Raji (cell line): ENCODE measurements around the gene TMEM131.
A peak's percentile ranks its signal among the peaks of the same experiment; 100 is the strongest.

Experiments used
- POLR2A ChIP-seq: IDR thresholded peaks from 2 replicates; pipeline ENCODE4 v1.6.1; 2011; ENCODE audit warnings: low read depth, low read length, control low read depth; ENCODE audit not compliant: insufficient read depth

TMEM131 gene

DNA sequence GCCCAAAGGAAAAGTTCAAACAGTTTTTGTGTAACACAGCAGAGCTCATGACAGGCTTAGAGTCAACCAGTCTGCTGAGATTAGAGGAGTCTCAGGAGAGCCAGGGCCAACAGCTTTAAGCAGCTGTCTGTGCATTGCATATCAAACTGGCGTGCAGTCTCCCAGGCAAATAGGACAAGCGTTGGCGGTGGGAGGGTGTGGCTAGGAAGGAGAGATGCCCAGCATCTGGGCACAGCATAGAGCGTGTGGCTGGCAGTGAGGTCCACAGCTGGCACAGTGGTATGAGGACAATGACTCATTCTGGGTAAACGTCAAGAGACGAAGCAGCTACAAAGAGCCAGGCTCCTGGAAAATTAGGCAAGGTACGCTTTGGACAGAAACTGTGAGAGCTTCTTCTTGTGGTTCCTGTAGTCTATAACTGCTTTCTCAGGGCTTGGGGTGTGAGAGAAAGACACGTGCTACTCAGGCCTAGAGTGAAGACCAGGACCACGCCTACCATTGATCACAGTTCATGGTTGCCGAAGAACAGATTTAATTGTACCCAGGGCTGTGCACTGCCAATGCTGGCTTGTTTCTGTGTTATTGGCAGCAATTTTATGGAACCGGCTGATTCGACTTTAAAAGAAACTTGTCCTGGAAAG is 267.5 kb downstream of the TMEM131 start:
- TF ChIP-seq POLR2A = no peak

DNA sequence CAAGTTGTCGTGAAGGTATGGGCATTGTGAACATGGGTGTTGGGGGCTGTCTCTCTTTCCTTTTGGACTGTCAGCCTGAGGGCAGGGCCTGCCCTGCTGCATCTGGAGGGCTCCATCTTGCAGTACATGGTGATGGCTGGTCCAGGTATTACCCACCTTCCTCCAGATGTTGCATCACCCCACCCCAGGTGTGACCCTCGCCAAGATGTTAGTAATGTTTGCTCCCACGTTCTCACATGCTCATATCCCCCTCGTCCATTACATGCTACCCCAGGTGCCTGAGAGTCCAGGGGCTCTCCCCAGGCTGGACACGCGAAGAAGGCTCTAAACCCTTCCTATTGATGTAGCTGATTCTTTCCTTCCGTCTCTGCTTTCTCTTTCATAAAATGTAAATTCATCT is 268.5 kb downstream of the TMEM131 start:
- TF ChIP-seq POLR2A = no peak

DNA sequence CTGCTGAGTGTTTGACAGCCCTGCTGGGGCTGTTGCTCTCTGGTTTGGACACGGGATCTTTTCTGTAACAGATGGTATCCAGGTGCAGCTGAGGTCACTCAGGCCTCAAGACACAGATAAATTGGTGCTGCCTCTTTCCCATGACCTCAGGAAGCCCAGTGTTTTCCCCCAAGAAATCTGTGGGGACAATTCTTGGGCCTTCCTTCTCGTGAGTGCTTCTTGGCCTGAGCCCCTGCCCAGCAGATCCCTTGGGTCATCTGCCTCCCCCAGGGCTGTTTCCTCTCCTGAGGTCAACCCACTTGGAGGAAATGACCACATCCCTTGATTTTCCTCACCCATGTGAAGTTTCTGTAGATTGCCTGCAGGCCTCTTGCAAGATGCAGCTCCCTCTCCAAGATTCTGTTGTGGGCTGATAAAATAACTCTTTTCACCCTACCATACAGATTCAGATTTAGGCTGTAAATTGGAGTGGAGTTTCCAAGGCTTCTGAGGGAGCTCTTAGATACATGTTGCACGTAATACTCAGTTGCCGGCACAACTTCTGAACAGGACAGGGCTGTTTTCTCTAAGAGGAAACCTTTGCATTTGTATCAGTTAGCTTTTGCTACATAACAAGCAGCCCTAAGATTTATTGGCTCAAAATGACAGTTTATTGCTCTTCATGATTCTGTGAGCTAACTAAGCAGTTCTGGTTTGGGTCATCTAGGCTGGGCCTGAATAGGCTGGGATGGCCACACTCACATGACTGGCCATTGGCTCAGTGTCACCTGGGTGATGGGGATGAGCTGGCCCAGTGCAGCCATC is 269.3 kb downstream of the TMEM131 start:
- TF ChIP-seq POLR2A = no peak

DNA sequence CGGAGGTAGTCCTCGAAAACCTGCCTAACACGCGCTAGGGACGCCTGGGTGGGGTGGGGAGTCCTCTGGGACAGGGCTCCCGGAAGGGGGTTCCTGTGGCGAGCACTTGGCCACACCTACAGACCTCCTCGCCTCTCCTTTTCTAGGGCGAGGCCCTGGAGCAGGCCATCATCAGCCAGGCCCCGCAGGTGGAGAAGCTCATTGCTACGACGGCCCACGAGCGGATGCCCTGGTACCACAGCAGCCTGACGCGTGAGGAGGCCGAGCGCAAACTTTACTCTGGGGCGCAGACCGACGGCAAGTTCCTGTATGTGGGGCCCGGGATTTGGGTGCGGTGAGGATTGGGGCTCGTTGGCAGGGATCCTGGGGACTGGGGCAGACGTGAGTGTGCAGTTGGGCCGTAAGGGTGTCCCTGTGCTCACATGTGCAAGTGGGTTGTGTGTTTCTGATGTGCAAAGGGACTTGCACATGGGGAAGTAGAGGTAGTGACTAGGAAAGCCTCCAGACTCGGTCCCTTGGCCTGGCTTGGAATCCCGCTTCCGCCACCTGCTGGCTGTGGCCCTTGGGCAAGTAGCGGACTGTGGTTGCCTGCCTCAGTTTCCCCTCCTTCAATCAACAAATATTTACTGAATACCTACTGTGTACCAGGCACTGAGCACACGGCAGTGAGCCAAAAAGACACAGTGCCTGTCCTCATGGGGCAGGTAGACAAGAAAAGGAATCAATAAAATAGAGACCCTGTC is 270.6 kb downstream of the TMEM131 start:
- TF ChIP-seq POLR2A = no peak

DNA sequence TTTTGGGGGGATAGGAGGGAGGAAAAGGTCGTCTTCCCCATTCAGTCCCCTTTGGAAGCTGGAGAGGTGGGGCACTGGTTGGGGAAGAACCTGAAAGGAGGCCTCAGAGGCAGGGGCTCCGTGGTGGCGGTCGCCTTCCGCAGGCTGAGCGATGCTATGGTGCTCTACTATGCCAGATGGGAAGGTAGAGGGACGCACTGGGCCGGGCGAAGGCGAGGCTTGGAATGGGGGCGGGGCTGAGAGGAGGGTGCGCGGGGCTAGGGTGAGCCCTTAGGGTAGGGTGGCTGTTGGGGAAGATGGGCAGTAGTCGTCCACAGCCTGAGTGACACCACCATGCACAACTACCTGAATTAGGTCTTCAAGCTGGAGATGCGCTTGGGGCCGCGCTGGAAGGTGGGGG is 271.2 kb downstream of the TMEM131 start:
- no peak for TF ChIP-seq POLR2A

DNA sequence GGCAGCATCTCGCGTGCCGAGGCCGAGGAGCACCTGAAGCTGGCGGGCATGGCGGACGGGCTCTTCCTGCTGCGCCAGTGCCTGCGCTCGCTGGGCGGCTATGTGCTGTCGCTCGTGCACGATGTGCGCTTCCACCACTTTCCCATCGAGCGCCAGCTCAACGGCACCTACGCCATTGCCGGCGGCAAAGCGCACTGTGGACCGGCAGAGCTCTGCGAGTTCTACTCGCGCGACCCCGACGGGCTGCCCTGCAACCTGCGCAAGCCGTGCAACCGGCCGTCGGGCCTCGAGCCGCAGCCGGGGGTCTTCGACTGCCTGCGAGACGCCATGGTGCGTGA is 271.7 kb downstream of the TMEM131 start:
- TF ChIP-seq POLR2A = no peak

DNA sequence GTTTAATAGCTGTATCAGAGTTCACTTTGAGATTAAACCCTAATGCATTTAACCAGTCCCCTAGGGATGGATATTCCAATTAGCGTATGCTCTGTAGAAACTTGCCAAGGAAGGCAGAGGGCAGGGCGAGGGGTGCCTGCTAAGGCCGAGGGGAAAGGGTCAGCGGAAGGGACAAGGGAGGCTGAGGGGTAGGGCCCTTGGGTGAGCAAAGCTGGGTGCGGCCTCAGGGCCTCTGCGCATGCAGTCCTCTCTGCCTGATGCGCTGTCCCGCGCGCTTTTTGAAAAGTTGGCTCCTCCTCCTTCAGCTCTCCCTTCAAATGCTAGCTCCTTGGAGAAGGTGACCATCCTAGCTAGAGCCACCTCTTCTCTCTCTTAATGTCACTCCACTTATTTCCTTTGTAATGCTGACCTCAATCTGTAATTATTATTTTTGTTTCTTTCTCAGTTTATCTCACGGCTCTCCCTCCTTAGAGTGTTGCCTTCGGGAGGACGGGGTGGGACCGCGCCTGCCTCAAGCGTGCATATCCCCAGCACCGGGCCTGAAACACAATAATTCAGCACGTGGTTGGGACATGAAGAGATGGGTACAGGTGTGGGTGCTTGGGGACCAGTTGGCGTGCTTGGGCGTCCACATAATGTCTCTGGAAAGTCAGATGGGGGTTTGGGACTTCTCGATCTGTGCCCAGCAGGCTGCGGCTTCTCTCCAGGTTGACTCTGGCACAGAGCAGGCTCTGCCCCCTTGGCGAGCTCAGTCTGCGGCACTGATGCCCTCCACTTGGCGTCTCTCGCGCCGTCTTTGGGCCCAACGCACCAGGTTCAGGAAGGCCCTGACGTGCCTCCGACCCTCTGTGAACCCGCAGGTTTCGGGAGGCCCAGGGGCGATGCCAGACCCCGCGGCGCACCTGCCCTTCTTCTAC is 272.3 kb downstream of the TMEM131 start:
- TF ChIP-seq POLR2A = no peak

DNA sequence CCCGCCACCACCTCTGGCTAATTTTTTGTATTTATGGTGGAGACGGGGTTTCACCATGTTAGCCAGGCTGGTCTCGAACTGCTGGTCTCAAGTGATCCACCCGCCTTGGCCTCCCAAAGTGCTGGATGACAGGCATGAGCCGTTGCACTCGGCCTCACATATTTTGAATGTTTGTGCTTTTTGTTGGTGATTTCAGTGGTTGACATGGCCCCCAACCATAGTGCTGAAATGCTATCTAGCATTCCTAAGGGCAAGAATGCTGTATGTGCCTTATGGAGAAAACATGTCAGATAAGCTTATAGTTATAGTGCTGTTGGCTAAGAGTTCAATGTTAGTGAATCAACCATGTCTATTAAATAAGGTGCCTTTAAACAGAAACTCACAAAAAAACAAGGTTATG is 273.5 kb downstream of the TMEM131 start:
- TF ChIP-seq POLR2A = no peak

DNA sequence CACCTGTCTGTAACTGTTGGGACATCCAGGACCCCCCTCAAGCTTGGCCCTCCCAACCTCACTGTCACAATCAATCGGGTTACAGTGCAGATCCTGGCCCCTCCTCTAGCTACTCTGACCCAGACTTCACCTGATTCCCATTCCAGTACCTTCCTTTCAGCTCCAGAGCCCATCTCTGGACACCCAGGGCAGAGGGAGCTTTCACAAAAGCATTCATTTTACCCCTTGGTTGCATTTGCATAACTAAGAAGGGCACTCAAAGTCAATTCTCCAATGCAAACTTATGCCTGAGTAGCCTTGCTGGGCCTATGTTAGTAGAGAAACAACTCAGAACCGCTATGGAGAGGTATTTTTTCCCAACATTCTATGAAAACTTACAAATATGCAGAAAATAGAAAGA is 275.0 kb downstream of the TMEM131 start:
- TF ChIP-seq POLR2A = no peak

DNA sequence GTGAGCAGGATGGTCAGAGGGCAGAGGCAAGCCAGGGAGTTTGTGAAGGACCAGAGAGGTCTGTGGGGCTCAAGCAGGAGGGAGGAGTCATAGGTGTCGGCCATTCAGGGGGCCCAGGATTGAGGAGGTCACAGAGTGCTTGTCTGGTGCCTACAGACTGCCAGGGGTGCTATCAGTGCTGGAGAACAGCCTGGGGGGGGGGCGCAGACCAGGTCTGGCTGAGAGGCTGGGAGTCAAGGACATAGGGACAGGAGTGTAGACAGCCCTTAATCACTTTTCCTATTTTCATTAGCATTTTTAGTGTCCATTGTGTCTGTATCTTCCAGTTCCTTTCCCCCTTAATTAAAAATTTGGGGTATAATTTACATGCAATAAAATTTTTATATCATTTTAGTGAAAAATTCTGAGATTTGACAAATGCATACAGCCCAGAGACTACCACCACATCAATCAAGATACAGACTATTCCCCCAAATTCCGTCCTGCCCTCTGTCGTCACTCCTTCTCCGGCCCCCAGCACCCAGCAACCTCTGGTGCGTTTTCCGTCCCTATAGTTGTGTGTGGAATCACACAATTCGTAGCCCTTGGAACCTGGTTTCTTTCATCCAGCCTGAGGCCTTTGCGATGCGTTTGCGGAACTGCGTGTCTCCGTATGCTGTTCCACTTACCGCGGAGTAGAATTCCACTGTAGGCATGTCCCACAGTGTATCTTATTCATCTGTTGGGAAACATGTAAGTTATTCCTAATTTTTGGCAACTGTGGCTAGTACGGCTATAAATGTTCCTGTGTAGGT is 276.2 kb downstream of the TMEM131 start:
- TF ChIP-seq POLR2A = no peak

DNA sequence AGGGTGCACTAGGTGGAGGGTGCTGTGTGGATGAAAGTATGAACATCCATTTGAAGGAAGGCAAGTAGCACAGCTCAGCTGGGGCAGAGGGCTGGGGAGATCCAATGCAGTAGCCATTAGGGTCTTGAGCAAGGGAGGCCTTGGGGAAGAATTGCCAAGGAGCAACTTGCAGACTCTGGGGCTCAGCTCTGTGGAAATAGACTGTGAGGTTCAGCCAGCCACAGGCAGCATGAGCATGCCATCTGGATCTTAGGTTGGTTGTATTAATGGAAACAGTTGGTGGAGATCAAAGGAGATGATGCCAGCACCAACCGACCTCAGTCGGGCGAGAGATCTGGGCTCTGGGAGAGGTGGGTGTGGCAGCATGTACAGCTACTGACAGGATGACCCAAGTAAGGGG is 276.8 kb downstream of the TMEM131 start:
- no peak for TF ChIP-seq POLR2A

DNA sequence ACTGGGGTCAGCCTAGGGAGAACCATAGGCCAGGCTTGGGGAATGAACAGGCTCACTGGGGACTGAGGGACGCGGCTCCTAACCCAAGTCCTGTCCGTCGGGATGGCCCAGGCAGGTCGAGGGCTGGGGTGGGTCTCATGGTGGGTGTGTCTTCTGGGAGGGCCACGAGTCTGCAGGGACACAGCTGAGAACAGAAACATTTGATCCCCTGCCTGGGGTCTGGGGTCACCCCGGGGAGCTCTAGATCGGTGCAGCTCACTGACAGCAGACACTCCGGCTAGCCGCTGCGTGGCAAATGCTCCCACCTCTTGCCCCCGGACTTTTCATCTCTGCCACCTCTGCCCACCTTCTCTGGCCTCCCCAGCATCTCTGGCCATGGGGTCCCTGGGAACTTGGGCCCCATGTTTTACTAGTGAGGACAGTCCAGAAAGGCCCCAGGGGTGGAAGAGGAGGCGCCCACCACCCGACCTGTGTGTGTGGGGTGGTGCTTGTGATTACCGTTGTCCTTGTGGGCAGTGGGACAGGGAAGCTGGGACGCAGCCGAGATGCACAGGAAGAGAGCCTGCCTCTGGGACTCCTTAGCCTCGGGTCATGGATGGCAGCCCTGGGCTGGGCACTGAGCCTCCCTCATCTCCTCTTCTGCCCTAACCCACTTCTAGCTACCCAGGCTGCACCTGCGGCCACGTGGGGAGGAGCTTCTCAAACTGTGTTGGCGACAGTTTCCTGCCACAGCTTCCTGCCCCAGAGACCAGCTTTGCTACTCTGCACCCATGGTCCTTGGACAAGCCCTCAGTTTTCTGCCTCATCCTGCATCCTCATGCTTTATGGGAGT is 277.5 kb downstream of the TMEM131 start:
- TF ChIP-seq POLR2A = peak; percentile 52

DNA sequence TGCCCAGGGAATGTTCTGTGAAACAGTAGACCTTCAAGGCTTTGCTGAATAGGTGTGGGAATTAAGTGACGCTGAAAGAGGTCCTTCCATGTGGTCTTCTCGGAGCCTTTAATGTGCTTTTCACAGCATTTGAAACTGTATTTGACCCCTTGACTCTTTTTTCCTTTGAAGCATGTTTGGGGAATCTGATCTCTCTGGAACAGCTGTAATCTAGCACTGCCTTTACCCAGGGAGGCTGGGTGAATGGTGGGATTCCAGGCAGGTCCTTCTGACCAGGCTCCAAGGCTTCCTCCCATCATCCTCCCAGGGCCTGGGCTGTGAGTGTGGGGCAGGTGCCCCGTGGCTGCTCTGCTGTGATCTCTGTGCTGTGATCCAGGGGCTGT is 278.1 kb downstream of the TMEM131 start:
- no peak for TF ChIP-seq POLR2A
